Measurements from ENCODE around the gene MVK.

MVK gene

DNA sequence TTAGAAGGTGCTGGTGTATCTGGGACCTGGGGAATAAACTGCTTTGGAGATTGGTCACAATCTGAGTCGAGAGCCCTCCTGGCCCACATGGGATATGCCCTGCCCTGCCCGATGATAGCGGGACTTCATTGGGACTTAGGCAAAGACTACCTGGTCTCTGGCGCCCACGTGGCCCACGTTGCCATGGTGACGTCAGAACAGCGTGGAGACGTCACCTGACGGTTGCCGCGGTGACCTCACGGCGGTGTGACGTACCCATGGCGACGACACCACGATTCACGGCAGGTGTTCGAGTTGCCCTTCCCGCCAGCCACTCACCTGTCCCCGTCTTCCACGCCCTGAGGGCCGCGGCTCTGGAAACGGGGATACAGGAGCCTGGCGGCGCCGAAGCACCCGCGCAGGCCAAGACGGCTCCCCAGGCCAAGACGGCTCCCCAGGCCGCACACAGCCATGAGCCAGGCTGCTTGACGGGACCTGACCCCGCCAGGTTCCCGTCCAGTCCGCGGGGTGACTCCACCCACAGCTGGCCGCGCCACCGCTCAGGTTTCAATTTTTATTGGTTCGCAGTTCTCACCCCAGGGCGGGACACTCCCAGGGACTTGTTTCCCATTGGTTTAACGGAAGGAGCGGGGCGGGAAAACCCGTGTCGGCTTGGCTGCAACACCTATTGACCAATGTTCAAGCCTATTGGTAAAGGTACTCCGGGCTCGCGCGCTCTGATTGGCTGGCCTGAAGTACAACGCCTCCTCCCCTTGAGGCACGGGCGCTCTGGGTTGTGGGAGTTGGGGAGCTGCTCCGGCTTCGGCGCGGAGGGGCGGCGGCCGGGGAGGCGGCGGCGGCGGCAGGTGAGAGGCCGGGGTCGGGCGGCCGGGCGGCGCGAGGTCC, at the start of gene MVK, which contains the start of gene MMAB:
MVK (plus strand) TSS at position 766 of the 885 bp plus-strand sequence. CDS start 1,029 bp downstream, outside the sequence.
MMAB (minus strand) TSS at position 476 of the 885 bp plus-strand sequence; CDS start at position 452, 24 bp downstream.
- DNase-seq, result peak; percentile 99

DNA sequence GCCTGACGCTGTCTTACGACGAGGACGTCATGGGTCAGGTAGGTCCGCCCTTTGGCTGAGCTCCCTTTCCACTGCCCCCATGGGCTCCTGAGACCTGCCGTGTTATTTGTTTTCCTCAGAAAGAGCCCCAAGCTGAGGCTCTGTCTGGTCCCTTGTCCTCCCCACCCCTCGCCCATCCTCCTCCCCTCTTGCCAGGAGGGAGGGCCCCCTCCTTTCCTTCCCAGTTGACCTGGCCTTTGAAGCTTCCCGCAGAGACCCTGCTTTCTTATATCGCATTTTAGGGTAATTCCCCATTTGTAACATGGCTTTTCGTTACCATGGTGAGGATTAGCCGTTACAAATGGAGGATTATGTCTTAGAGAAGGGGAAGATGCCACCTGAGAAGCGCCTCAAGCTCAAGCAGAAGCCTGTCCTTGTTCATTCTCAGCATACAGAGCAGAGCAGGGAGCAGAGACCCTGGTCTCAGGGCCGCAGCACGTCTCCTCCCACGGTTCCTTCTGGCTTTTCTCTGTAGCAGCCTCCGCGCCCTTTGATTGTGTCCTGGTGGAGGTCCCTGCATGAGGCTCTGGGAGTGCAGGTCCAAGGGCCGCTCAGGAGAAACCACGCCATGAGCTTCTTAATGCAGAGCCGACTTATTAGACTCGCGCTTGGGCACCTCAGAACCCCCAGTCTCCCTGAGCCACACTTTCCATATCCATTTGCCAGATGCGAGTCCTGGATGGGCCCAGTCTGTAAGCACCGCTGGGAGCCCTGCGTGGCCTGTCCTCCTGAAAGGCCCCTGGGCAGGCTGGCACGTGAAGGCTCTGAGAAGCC, 48.9 kb upstream of the MVK start:
- DNase-seq, result no peak

DNA sequence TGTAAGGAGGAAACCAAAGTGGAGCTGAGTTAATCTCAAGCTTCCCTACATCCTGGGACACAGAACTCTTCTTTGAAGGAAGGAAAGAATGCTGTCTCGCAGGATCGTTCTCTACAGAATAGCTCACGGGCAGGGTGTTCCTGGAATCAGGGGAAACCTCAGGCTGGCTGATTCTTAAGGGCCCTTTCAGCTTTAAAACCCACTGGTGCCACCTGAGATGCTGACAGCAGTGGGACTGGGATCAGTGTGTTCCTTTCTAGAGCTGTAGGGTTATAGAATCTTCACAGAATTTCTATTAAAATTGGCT, 48.4 kb upstream of the MVK start:
- DNase-seq, result no peak

DNA sequence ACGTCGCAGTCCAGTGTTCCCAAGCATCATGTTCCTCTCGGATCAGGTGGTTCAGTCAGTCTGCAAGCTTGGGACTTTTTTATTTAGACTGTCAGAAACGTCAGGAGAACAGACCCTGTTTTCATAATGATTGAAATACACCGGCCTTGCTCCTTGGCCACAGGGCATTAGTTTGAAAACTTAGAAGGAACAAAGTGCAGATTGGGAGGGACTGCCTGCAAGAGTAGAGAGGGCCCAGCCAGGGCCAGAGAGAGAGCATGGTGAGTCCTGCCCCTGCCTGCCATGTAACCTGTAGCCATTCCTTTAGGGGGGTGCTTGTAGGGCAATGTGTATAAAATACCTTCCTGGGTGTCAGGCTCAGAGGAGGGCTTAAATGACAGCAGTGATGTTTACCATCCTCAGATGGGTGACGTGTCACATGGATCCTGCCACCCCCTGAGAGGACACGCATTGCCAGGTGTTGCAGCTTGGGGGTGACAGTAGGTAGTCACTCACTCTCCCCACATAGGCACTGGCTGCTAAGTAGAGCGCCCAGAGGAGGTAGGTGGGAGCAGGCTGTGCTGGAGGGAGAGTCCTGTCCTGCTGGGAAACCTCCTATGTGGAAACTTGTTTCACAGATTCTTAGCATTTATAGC, 46.0 kb upstream of the MVK start:
- no peak for DNase-seq

DNA sequence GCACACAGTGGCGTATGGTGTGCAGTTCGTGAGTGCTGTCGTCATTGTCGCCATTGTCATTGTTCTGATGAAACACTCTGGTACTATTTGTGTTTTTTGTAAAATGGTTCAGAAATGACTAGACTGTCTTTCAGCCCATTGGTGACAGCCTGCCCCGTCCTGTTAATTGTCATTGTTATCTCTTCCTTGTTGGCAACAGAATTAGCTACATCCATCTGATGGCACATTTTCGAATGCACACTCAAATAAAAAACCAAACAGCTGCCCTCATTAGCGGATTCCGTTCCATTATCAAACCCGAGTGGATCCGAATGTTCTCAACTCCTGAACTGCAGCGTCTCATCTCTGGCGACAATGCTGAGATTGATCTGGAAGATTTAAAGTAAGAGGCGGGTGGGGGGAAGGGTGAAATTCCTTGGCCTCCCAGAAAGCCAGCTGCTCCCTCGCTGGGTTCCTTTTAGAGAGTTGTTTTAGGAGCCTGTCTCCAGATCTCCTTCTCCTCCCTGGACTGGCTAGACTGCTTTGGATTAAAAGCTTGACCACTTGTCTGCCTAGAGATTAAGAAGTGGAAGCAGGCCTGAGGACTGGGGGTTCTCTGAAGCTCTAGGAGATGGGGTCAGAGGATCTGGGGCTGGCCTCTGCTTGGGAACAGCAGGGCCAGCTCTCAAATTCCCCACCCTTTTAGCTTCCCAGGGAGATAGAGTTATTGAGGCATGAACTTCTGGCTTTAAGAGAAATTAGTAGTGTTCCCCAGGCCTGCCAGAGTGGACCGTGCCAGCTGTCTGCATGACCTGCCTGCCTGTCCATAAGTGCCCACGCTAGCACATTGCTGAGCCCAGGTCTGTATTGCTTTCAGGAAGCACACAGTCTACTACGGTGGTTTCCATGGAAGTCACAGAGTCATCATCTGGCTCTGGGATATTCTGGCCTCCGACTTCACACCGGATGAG, 43.6 kb upstream of the MVK start:
- no peak for DNase-seq

DNA sequence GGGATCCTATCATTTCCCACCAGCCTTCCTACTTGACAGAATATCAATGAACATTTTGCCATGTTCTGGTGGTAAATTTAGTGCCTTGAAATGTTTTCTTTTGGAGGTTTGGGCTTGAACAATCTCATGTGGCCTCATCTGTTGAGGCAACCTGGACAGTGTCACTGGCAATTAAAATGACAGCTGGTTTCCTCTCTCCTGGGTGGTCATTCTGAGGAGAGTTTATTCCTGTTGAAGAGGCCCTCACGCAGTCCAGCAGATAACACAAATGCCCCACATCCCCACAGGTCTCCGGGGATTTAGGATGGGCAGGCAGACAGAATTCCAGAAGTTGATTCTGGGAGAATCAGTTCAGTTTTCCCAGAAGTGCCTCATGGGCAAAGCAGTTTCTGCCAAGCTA, 42.2 kb upstream of the MVK start:
- no peak for DNase-seq

DNA sequence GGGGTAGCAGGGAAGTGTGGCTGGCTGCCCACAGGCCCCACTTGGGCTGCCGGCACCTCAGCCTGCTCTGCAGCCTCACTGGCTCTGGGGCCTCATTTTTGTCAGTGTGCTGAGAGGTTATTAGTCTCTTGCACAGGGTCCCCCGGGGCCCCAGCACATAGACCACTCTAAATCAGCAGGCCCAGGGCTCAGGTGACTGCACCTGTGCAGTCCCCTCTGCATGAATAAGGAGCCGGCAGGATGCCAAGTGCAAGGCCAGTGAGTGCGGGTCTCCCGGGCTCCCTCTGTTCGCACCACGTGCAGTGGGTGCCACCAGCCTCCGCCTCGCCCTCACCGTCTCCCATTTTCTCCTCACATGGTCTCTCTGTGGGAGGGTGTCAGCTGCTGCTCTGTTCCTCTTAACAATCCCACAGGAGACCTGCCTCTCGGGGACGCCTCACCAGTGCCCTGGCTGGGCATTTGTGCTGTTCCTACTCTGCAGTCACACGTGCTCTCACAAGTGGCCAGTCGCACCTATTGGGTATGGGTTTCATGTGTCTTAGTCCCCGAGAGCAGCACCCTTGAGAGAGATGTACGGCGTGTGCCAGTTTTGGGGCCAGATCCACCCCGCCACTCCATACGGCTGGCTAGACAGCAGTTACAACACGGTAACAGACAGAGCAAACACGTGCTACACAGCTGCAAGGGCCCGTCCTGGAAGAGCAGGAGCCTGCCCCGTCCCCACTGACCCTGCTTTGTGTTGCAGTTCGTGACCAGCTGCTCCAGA, 40.7 kb upstream of the MVK start:
- DNase-seq, result no peak

DNA sequence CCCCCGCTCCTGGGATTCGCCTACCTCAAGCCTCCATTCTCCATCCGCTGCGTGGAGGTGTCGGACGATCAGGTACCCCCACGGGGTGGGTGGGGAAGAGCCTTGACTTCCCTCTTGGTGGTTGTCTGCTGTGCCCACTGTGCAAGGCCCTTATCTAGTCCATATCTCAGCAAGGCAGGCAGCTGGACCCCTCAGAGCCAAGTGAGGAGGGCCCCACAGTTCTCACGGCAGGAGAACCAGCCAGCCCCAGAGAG, 40.2 kb upstream of the MVK start:
- DNase-seq, result no peak

DNA sequence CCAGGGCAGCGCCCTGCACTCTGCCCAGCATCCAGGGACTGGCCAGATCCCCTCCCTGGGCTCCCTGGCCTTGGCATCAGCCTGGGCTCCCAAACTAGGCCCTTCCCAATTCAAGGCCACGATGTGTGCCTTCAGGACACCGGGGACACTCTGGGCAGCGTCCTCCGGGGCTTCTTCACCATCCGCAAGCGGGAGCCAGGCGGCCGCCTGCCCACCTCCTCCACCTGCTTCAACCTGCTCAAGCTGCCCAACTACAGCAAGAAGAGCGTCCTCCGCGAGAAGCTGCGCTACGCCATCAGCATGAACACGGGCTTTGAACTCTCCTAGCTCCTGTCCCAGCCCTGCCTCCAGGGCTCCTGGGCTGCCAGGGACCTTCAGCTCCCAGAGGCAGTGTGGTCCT, 39.1 kb upstream of the MVK start:
- DNase-seq, result no peak

DNA sequence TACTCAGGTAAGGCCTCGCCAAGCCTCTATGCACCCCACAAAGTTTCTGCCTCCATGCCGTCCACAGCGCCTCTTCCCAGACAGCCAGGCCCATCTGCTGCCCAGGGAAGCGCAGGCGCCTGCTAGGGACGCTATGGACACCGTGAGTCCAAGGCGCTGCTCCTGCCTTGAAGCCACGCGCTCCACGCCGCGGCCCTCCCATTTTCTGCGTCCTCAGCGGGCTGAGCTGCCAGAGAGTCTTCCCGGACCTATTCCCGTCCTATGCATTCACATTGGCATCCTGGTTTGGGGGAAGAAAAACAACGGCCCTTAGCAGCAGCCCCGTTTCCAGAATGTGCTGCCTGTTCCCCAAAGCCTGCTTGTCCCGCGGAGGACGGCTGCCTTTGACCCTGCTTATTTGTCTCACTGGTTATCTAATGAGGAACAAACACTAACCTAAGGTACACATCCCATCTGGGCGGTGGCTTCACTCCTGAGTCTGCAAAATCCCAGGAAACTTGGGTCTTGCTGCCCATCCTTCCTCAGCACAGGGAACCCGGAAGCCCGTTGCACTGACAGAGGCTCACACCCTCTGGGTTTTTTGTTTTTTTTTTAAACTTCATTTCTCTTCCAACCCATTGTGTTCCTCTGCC, 38.2 kb upstream of the MVK start:
- no peak for DNase-seq

DNA sequence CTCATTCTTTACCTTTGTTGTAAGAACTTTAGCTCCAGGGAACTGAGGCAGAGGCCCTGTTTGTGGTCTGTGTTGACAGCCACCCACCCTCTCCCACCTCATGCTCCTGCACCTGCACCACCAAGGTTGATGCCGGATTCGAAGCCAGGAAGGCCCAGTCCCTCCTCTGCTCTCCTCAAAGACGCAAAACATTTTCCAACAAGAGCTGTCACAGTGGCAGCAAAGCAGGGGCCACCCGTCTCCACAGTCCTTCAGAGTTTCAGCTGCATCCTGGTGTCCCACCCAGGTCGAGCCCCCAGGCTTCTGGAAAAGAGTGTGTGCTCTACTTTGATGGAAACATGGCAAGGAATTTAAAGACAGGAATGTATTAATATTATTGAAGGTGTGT, 37.7 kb upstream of the MVK start:
- no peak for DNase-seq

DNA sequence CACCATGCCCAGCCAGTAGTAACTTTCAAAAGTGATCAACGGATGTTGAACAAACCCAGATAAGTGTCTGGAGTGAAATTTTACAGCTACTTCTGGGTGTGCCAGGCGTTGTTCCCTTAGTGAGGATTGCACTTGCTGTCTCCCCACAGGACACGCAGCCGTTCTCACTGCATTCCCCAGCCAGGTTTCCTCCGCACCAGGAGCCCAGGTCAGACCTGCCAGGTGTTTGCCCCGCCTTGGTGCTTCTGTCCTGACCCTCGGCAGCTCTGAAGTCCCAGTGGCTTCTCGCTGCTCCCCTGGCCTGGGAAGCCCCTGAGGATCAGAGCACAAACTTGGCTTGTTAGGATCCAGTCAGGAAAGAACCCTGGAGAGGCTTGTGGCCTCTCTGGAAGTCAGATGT, 36.5 kb upstream of the MVK start:
- DNase-seq, result no peak

DNA sequence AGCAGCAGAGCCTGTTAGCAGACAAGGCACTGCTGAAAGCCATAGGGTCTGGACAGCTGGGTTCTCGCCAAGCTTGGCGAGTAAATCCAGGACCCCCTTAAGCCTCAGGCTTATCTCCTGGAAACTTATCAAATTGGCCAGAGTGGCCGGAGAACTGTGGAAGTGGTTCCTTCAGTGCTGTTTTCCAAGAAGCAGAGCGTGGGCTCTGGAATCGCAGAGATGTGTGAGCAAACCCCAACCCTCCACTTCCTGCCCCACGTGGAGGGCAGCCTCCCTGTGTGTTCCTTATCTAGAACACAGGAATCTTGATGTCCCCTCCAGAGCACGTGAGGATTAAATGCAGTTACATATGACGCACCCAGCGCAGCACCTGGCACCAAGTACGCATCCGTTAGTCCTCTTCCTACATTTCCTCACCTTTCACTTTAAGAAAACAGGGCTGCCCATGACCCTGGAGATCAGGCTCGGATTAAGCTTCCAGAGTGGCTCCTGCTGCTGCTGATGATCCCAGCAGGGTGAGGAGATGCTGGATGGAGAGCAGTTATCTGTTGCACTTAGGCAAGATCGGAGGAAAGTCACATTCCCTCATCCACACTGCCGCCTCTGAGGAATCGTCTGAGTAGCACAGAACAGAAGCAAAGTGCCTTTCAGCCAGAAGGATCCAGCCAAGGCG, 35.3 kb upstream of the MVK start:
- no peak for DNase-seq

DNA sequence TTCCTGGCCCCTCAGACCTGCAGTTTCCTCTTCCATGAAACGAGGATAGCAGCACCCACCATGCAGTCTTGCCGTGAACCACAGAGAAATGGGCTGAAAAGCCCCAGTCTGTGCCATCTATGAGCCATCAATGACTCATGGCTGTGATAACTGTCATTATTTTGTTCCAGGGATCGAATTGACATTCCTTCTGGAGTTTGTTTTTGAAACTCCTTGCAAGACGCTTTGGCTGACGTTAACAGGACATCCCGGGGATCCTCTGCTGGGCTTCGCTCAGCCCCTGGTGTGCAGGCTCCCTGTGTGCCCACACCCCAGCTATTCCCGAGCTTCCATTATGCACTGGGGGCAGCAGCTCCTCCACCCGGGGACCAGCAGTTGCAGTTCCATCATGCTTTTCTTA, 34.1 kb upstream of the MVK start:
- no peak for DNase-seq

DNA sequence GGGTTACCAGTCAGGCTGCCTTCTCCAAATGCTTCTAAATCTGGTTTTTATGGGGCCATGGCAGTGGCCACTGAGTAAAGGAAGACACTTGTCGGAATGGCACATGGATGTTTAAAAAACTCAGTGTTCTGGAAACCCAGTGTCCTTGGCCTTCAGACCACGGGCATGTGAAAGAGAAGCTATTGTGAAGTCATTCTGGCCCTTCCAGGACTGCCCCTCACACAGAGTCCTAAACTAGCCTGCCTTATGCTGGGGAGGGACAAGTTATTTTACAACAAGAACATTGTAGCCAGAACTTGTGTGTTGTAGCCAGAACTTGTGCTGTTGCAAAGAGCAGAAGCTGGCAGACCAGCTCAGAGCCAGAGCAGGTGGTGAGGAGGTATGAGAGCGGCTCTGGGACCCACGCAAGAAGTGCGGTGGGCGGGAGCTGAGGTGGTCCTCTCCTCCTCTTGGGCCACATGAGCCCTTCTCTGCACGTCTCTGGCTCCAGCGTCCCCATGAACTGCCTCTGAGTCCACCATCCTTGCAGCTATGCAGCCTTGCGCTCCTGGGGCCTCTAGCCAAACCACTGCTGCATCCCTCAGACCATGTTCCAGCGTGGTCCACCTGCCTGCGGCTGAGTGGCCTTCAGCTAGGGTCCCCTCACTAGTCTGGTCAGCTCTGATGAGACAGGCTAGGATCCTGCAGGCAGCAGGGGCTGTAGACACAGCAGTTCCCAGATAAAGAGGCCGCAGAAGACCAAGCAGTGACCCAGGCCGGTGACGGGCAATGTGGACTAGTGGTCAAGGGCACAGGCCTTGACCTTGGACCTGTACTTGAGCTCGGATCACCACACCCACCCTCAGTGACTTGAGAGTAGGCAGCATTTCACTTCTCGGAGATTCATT, 32.8 kb upstream of the MVK start:
- DNase-seq, result no peak

DNA sequence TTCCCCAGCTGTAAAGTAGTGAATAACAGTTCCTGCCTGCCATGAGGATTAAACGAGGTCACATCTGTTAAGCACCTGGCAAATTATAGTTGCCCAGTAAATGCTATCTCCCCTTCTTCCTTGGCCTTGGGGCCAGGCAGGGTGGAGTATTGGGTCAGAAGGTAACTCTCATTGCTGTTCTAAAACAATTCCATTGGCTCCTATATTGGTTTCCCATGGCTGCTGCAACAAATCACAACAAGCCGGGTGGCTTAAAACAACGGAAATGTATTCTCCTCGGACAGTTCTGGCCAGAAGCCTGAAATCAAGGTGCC, 32.2 kb upstream of the MVK start:
- no peak for DNase-seq

DNA sequence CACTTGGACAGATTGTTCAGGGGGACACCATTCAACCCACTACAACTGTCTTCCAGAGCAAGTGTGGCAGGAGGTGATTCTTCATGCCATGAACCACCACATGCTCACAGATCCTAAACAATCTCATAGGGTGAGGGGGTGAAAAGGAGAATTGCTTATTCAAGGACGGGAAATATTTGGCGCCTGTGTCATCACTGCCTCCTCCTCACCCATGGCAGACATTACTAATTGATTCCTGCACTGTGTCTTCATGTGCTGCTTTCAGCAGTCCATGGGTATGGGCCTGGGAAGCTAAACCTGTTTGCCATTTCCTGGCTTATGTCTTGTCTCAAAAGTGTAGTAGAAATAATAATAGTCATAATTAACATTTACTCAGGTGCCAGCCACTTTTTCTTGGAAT, 31.6 kb upstream of the MVK start:
- peak; percentile 33 for DNase-seq

DNA sequence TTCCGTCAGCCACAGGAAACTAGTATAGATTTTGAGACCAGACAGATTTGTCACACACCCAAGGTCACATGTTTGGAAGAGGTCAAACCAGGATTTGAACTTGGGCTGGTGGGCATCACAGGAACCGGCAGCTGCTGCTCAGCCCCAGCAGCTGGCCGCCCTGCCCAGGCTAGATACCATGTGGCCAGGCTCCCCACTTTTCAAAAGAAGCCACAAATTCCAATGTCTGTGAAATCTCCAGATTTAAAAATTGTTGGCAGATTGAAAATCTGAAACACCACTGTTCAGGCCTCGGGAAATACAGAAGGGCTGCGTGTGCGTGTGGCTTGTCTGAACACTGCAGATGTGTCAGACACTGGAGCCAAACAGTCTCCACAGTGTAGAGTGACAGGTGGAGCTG, 30.7 kb upstream of the MVK start:
- no peak for DNase-seq

DNA sequence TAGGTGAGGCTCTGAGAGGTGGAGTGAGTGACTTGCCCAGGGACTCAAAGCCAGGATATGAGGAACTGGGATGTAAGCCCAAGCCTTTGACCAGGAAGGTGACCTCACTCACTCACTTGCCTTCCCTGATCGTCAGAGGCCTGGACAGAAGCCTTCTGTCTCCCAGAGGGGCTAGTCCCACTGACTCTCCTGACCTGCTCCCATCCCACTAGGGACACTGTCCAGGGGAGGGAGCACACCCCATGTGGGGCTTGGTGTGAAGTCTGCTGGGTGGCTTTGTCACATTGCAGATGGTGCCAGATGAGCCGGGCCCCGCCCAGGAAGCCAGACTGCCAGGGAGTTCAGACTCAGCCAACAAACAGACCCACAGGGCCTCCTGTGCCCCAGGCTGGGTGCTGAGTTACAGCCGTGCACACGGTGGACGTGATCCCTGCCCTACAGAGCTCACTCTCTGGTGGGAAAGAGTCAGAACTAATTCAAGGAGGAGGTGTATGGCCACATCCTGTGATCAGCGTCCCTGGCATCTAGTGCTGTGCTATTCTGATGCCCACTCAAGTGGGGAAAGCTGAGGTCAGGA, 28.6 kb upstream of the MVK start:
- DNase-seq, result peak; percentile 40

DNA sequence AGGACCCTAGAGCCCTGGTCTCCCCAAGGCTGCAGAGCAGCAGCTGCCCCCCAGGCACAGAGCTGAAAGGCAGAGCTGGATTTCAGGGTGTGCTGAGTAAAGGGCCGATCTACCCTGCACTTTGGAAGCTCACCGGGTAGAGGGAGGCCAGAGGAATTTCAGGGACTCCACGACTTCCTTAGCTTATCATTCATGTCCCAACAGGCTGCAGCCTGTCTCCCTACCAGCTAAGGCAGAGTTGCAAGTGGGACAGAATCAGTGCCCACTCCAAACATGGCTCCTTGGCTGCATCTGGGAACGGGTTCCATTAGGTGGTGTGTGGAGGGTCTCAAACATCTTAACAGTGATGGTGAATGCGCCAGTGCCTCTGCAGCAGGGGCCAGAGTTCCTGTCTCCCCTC, 27.8 kb upstream of the MVK start:
- no peak for DNase-seq
